SU-DHL-6 (cell line): ENCODE measurements around the gene COL26A1.
A peak's percentile ranks its signal among the peaks of the same experiment; 100 is the strongest.
"Not testable (repeated sequence)": the region's sequence is repeated elsewhere in the genome, so short reads cannot be mapped to it uniquely, and the experiment has no call there.

Source experiments
- H2AFZ ChIP-seq: fragments of 200-600 bp; sonication (generic); 2 replicates; pipeline ENCODE4 v1.6.1; 2014; ENCODE audit warnings: low read depth, mild to moderate bottlenecking, moderate library complexity, mixed read lengths, antibody characterized with exemption, low read length; ENCODE audit not compliant: severe bottlenecking
- H3F3A ChIP-seq: fragments of 200-600 bp; shearing (Covaris generic); 2 replicates; pipeline ENCODE4 v1.6.0; 2016; ENCODE audit warnings: antibody characterized with exemption, mild to moderate bottlenecking; ENCODE audit not compliant: insufficient read depth
- H3K27ac ChIP-seq: fragments of 200-600 bp; sonication (generic); 2 replicates; pipeline ENCODE4 v1.5.1; 2016; ENCODE audit warnings: low read depth, mild to moderate bottlenecking, low read length, moderate library complexity, mixed read lengths
- H3K27me3 ChIP-seq: fragments of 200-600 bp; sonication (generic), shearing (Covaris generic); 2 replicates; pipeline ENCODE4 v1.6.0; 2014; ENCODE audit warnings: mild to moderate bottlenecking, low read length
- H3K36me3 ChIP-seq: fragments of 200-600 bp; sonication (generic); 2 replicates; pipeline ENCODE4 v1.6.1; 2014; ENCODE audit warnings: mild to moderate bottlenecking, low read length, mixed read lengths
- H3K4me2 ChIP-seq: fragments of 300-600, 200-600 bp; shearing (Covaris generic), sonication (generic); 2 replicates; pipeline ENCODE4 v1.6.0; 2014; ENCODE audit warnings: low read length, low read depth, mild to moderate bottlenecking; ENCODE audit not compliant: poor library complexity, severe bottlenecking
- H3K4me3 ChIP-seq: fragments of 200-600 bp; sonication (generic); 2 replicates; pipeline ENCODE4 v1.5.1; 2014; ENCODE audit warnings: antibody characterized with exemption, low read length, mild to moderate bottlenecking, mixed read lengths; ENCODE audit not compliant: insufficient read depth, poor library complexity, severe bottlenecking
- H3K79me2 ChIP-seq: fragments of 200-600 bp; sonication (generic); 2 replicates; pipeline ENCODE4 v1.6.1; 2014; ENCODE audit warnings: mild to moderate bottlenecking, low read length, moderate library complexity; ENCODE audit not compliant: insufficient read depth
- H3K9ac ChIP-seq: fragments of 200-600 bp; sonication (generic); 2 replicates; pipeline ENCODE4 v1.7.0; 2014; ENCODE audit warnings: mild to moderate bottlenecking, low read length
- H3K9me2 ChIP-seq: fragments of 200-600 bp; sonication (generic); replicated peaks from 2 replicates; pipeline ENCODE4 v1.6.1; 2014; ENCODE audit warnings: low read length; ENCODE audit not compliant: insufficient read depth
- H3K9me3 ChIP-seq: fragments of 200-600 bp; sonication (generic); 2 replicates; pipeline ENCODE4 v1.6.1; 2014; ENCODE audit warnings: low read length, mixed read lengths; ENCODE audit not compliant: insufficient read depth
- H4K20me1 ChIP-seq: fragments of 200-600 bp; sonication (generic); 2 replicates; pipeline ENCODE4 v1.6.1; 2014; ENCODE audit warnings: low read depth, mild to moderate bottlenecking, antibody characterized with exemption, low read length, moderate library complexity, mixed read lengths
- CTCF ChIP-seq: fragments of 200-600 bp; sonication (generic); IDR thresholded peaks from one replicate; pipeline ENCODE4 v1.5.1; 2017; ENCODE audit warnings: antibody characterized with exemption, mild to moderate bottlenecking, low read length, moderate library complexity; ENCODE audit not compliant: insufficient read depth, poor library complexity, severe bottlenecking
- EZH2phosphoT487 ChIP-seq: fragments of 200-600 bp; sonication (generic), shearing (Covaris generic); conservative IDR thresholded peaks from 2 replicates; pipeline ENCODE4 v1.6.1; 2018; ENCODE audit warnings: mild to moderate bottlenecking, antibody characterized with exemption, low read length, moderate library complexity, mixed read lengths

The COL26A1 gene

GRCh38 chr7:101602082-101602481 is 239.4 kb downstream of the COL26A1 start:
- Histone ChIP-seq H3K9me3 (no peaks in the 10 kb centered on the region), H3K79me2 (no peaks in the 10 kb centered on the region), H2AFZ (no peak overlapping the region), H3F3A (no peaks in the 10 kb centered on the region), H3K27ac (no peak overlapping the region), H4K20me1 (no peaks in the 10 kb centered on the region), H3K9ac (no peak overlapping the region), H3K9me2 (no peaks in the 10 kb centered on the region), H3K4me3 (no peak overlapping the region), H3K4me2 (no peak overlapping the region), H3K27me3 (no peaks in the 10 kb centered on the region), H3K36me3 (no peaks in the 10 kb centered on the region)
- TF ChIP-seq EZH2phosphoT487 (no peak), CTCF (no peak)

GRCh38 chr7:101602484-101603241 is 240.0 kb downstream of the COL26A1 start:
- no peak overlapping the region for H3K9ac ChIP-seq
- no peak overlapping the region for H3K27ac ChIP-seq
- no peaks in the 10 kb centered on the region for H3K27me3 ChIP-seq
- H3K9me2 ChIP-seq: no peaks in the 10 kb centered on the region
- TF ChIP-seq CTCF (peak; percentile 96), EZH2phosphoT487 (no peak)
- no peaks in the 10 kb centered on the region for H3F3A ChIP-seq
- no peaks in the 10 kb centered on the region for H4K20me1 ChIP-seq
- no peak overlapping the region for H2AFZ ChIP-seq
- no peaks in the 10 kb centered on the region for H3K9me3 ChIP-seq
- H3K4me3 ChIP-seq: no peak overlapping the region
- no peaks in the 10 kb centered on the region for H3K79me2 ChIP-seq
- no peaks in the 10 kb centered on the region for H3K36me3 ChIP-seq
- no peak overlapping the region for H3K4me2 ChIP-seq

- Histone ChIP-seq H3K4me2 (no peak overlapping the region), H3K36me3 (no peaks in the 10 kb centered on the region), H2AFZ (no peak overlapping the region), H3K9me3 (no peaks in the 10 kb centered on the region), H3K27me3 (no peaks in the 10 kb centered on the region), H4K20me1 (no peaks in the 10 kb centered on the region), H3F3A (no peaks in the 10 kb centered on the region), H3K27ac (no peak overlapping the region), H3K79me2 (no peaks in the 10 kb centered on the region), H3K9me2 (no peaks in the 10 kb centered on the region), H3K9ac (no peak overlapping the region), H3K4me3 (no peak overlapping the region)
- no peak for TF ChIP-seq CTCF
- TF ChIP-seq EZH2phosphoT487: no peak
Measured at GRCh38 chr7:101604331-101604933, 241.8 kb downstream of the COL26A1 start.

- not testable (repeated sequence) for H3K9ac ChIP-seq, H3K4me3 ChIP-seq, H2AFZ ChIP-seq, H3K4me2 ChIP-seq, H3F3A ChIP-seq, H3K27ac ChIP-seq, H4K20me1 ChIP-seq, H3K36me3 ChIP-seq, H3K79me2 ChIP-seq, H3K9me2 ChIP-seq, H3K27me3 ChIP-seq, H3K9me3 ChIP-seq
Measured at GRCh38 chr7:101604934-101605332, 242.3 kb downstream of the COL26A1 start.
